NCI-H82 (cell line): Measurements from ENCODE around the gene RIT2.

Experiments used
- DNase-seq: peaks from one replicate; lab custom pipeline; 2025; lab: John Stamatoyannopoulos, UW

The RIT2 gene

GRCh38 chr18:43012951-43013350 is 102.5 kb downstream of the RIT2 start:
- DNase-seq = no peak

- no peak for DNase-seq
Measured at GRCh38 chr18:43010611-43011010, 104.9 kb downstream of the RIT2 start.

DNA sequence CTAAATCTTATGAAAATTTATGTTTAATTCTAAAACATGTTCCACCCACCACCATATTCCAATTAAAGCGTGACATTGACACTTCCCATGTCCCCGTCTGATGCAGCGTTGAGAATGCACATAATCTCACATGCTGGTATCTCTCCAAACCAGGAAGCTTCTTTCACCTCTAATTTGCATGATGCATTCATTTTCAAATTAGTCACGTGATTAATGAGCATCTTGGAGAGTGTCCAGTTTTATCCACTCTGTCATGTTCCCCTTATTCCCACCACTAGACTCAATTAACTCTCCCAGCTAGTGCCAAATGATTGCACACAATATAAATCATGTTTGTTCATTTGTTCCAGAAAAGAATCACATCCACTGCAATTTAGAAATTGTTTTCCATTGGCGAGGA is 105.8 kb downstream of the RIT2 start:
- no peak for DNase-seq

- DNase-seq = no peak
Measured at GRCh38 chr18:43007365-43007764, 108.1 kb downstream of the RIT2 start.

DNA sequence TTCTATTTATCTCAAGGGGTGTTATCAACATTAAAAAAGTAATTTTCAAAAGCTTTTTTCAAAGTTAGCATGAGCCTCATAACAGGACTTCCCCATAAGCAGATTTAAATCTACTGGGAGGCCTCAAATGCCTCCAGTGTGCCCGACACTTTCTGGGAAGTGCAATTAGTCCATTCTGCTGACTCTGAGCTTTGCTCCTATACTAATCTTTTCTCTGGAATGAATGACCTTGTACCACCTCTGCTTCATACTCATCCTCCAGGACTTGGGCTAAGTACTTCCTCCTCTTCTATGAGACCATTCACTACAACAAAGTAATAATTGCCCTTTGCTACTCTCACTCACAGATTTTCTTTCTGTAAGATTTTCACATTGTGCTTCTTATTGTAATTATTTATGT is 111.1 kb downstream of the RIT2 start:
- peak; percentile 4 for DNase-seq

GRCh38 chr18:43001821-43002220 is 113.7 kb downstream of the RIT2 start:
- no peak for DNase-seq

GRCh38 chr18:42996824-42997223 is 118.7 kb downstream of the RIT2 start:
- DNase-seq = no peak

- no peak for DNase-seq
Measured at GRCh38 chr18:42980426-42980825, 135.1 kb downstream of the RIT2 start.

- DNase-seq = no peak
Measured at GRCh38 chr18:42977982-42978637, 137.4 kb downstream of the RIT2 start.

- DNase-seq = no peak
Measured at GRCh38 chr18:42976869-42977590, 138.5 kb downstream of the RIT2 start.

DNA sequence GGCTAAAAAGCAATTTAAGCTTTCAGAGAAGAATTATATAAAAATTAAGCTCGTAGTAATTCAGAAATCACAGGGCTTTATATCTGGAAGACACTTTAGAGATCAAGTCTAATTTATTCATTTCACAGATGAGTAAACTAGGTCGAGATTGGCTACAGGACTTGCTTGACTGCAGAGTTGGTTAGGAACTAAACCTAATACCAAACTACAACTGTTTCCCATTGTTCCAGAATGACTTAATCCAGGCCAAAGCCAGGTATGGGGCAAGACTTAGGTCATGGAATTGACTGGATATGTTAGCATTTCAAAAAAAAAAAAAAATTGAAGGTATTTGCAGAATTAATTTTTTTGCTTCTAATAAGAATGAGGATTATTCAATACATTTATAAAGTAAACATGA is 146.1 kb downstream of the RIT2 start:
- no peak for DNase-seq

DNA sequence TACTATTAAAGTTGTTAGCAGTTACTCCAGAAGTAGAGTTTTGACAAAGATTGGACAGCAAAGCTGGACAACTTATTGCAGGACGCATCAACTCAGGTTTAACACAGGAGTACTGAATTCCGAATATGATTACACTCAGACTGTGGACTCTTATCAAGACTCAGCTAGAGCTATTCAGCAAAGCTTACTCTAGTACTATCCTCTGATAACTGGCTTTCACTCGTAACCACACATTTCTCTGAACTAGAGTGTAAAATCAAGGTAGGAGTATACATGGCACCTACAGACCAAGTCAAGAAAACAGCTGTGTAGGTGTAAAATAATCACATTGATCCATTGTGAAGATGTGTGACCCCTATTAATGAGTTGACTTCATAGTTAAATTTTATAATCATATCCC is 154.2 kb downstream of the RIT2 start:
- no peak for DNase-seq

DNA sequence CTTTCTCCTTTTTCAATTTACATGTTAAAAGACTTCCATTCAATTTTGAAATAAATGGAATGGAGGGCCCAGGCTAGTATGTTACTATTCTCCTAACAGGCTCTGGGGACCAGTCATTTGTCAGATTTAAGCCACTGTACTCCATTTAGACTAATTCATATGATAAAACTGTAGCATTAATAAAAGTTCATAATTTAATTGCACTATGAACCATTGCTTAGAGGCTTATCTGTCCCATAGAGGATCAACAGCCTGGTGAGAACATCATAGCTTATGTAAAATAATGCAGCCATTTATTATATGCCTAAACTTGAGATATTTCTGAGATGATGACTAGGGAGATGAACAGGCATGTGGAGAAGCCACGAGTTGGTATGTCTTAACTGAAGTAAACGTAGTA is 156.0 kb downstream of the RIT2 start:
- no peak for DNase-seq

- DNase-seq = no peak
Measured at GRCh38 chr18:42958353-42958752, 157.1 kb downstream of the RIT2 start.

GRCh38 chr18:42956287-42956686 is 159.2 kb downstream of the RIT2 start:
- DNase-seq = no peak

DNA sequence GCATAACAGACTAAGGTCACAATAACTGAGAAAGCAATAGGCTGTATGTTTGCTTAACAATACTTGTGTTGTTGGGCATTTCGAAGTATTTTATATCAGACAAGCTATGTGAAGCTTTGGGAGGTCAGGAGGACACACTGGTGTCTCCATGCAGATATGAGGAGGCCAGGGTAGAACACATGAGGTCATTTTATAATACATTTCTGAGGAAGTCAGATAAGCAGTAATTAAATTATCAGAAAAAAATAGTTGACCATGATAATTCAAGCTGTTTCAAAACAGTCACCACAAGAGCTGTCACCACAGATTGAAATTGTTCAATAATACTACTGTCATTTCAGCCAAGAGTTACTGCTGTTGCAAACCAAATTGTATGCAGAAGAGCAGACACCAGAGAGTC is 160.6 kb downstream of the RIT2 start:
- no peak for DNase-seq

DNA sequence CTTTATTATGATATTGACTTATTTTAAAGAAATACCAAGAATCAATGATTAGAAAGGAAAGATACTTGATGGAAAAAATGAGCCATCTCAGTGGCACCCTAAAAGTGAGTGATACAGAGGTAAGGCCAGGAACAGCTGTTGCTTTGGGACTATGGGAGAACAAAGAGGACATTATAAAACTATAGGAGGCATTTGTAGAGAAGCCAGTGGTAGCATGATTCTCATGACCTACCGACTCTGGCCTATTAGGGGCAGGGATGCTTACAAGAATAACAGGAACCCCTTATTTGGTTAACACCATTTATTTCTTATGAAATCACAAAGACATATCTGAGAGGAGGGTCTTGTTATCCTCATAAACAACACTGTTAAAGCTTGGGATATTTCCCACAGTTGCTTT is 162.2 kb downstream of the RIT2 start:
- DNase-seq = no peak

DNA sequence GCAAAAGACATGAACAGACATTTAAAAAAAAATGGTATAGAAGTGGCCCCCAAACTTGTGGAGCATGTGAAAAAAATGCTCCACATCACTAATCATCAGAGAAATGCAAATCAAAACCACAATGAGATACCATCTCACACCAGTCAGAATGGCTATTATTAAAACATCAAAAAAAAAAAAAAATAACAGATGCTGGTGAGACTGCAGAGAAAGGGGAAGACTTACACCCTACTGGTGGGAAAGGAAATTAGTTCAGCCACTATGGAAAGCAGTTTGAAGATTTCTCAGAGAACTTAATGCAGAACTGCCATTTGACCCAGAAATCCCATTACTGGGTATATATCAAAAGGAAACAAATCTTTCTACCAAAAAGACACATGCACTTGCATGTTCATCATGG is 164.8 kb downstream of the RIT2 start:
- no peak for DNase-seq

DNA sequence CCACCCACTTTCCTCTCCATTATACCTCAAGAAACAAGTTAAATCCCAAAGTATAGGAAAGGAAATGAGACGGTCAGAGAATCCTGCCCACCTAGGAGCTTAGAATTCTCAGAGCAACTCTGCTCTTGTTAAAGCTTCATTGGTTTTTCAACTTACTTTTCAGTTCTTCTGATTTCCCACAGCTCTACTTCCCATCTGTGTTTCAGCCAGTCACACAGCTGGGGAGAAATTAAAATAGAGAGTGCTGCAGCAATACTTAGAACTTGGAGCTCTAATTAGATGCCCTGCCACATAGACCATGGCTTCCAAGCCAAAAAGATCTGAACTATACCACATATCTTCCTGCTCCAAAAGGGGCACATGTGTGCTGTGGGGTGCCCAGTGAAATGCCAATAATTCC is 166.7 kb downstream of the RIT2 start:
- DNase-seq = no peak

DNA sequence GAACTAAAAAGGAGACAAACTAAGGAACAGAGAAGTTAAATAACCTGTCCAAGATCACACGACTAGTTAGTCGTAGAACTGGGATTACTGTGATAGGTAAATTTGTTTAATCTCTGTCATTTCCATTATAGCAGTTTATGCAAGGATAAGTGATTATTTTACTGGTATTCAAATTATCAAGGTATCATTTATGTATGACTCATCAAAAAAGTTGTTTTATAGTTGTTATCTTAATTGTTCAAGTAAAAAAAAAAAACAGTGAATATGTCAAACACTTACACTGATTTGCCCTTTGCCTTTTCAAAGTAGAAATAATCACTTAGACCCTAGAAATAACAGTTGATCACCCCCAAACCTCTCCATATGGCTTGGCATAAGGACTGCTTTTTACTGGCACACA is 173.6 kb downstream of the RIT2 start:
- no peak for DNase-seq

DNA sequence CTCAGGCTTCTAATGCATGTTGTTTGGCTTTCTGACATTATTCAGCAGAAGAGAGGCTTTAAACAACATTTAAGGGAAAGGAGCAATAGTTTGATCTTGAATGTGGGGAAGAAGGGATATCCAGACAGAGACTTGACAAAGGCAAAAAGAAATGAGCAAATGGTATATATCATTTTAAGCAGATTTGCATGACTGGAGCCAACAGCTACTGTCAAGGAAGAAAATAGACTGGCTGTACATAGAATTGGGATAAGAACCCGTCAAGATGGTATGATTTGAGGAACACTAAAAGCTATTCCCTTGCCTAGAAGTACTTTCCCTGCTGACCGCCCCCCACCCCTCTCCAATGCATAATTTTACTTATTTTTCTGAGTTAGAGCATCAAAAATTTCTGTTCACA is 174.5 kb downstream of the RIT2 start:
- DNase-seq = no peak

DNA sequence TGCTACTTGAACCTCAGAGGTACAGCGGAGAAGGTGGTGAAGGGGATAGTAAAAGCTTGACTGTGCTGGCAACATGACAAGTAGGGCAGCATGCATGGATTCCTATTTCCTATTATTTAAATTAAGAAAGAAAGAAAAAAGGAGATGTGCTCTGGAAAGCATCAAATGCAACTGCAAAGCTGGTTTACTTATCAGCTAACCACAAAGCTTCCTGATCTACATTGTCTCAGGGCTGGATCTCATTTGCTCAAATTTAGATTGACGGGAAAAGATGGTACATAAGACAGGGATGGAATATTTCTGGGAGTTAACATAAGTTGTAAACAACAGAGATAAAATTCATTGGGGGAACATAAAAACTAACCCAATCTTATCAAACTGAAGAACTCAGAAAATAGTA is 178.0 kb downstream of the RIT2 start:
- DNase-seq = no peak

- no peak for DNase-seq
Measured at GRCh38 chr18:42936289-42936688, 179.2 kb downstream of the RIT2 start.

DNA sequence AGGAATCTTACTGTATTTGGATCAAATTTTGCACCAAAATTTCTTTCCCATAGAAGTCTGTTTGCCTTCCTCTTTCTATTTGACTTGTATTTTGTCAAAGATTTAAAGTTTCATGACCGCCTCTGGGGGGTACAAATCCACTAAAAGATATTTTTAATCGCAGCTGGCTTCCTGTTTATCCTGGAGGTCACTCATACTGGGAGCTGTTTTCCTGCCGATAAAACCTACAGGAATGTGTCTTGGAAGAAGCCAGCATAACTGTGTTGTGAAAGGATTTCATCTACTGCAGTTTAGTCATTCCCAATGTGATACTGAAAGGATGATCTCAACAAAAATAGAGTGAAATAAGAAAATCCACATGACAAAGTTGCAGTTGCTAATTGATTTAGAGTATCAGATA is 184.0 kb downstream of the RIT2 start:
- peak; percentile 1 for DNase-seq
